PC-3 (cell line): ENCODE results near the gene LCLAT1.

Experiments used
- CTCF ChIP-seq: fragments of 300-600 bp; sonication (generic); conservative IDR thresholded peaks from 2 replicates; pipeline ENCODE4 v1.5.1; 2017; ENCODE audit warnings: antibody characterized with exemption, low read depth, mild to moderate bottlenecking, low read length
- EZH2 ChIP-seq: fragments of 300-600 bp; sonication (generic); IDR thresholded peaks from one replicate; pipeline ENCODE4 v1.6.1; 2017; ENCODE audit warnings: antibody characterized with exemption, mild to moderate bottlenecking, low read length; ENCODE audit not compliant: unreplicated experiment
- EZH2phosphoT487 ChIP-seq: fragments of 300-600 bp; sonication (generic); IDR thresholded peaks from 2 replicates; pipeline ENCODE4 v1.6.1; 2018; ENCODE audit warnings: mild to moderate bottlenecking, antibody characterized with exemption, low read length, borderline replicate concordance

GRCh38 chr2:30450025-30450424 is 3.0 kb downstream of the LCLAT1 start:
- no peak for TF ChIP-seq CTCF
- TF ChIP-seq EZH2, result no peak
- no peak for TF ChIP-seq EZH2phosphoT487
